Gastroesophageal sphincter (tissue), 4 donors: ENCODE data around the gene P2RY11. TPM values are rescaled to one million over a fixed set of nuclear protein-coding genes. Genes with fewer than 3 reads are reported as not detected.

Experiments used
- ATAC-seq: fragments of 150-250 bp; one replicate; pipeline ENCODE4 v1.9.1; 2016; ENCODE audit warnings: mild to moderate bottlenecking, moderate library complexity
- H3K27ac ChIP-seq, 4 donors: fragments of 200-600 bp; sonication (generic) in 3 of 4; 1 replicate in 3 of 4; 2 replicates in 1 of 4; pipeline ENCODE4 v1.5.1; 2016 to 2019
- H3K27me3 ChIP-seq: fragments of 200-600 bp; sonication (generic); one replicate; pipeline ENCODE4 v1.5.1; 2019
- H3K36me3 ChIP-seq, 2 donors: fragments of 200-600 bp; sonication (generic); one replicate each; pipeline ENCODE4 v1.5.1; 2019; ENCODE audit warnings: control low read depth in 1 of 2
- H3K4me1 ChIP-seq, 3 donors: fragments of 200-600 bp; sonication (generic); 1 replicate in 2 of 3; 2 replicates in 1 of 3; pipeline ENCODE4 v1.5.1; 2016 to 2019; ENCODE audit warnings: control low read depth in 2 of 3
- H3K4me3 ChIP-seq, 2 donors: fragments of 200-600 bp; sonication (generic); one replicate each; pipeline ENCODE4 v1.5.1; 2019; ENCODE audit warnings: mild to moderate bottlenecking in 1 of 2, moderate library complexity in 1 of 2
- H3K9me3 ChIP-seq, 3 donors: fragments of 200-600 bp; sonication (generic); one replicate each; pipeline ENCODE4 v1.5.1; 2017 to 2019; ENCODE audit warnings: control low read depth in 2 of 3
- CTCF ChIP-seq, 4 experiments: fragments of 200-600 bp in 2 of 4; fragments of 450-650 bp in 2 of 4; sonication (generic) in 1 of 4; IDR thresholded peaks; one replicate each; pipeline ENCODE4 v1.5.1; 2017 to 2019; ENCODE audit warnings: antibody characterized with exemption in 4 of 4, mild to moderate bottlenecking in 2 of 4, moderate library complexity in 2 of 4
- EP300 ChIP-seq: sonication (generic); formaldehyde crosslinking; IDR thresholded peaks from one replicate; pipeline ENCODE4 v1.6.1; 2017; ENCODE audit warnings: antibody characterized with exemption, mild to moderate bottlenecking
- POLR2A ChIP-seq, 2 donors: fragments of 450-650 bp; IDR thresholded peaks; one replicate each; pipeline ENCODE4 v1.6.1; 2017; ENCODE audit warnings: antibody characterized with exemption in 2 of 2, mild to moderate bottlenecking in 2 of 2, moderate library complexity in 1 of 2
- POLR2AphosphoS5 ChIP-seq: sonication (generic); formaldehyde crosslinking; IDR thresholded peaks from one replicate; pipeline ENCODE4 v1.6.1; 2017; ENCODE audit warnings: antibody characterized with exemption
- WGBS, 2 donors: methylation state at CpG; one replicate each; pipeline ENCODE4 v1.1.5; 2018; ENCODE audit warnings: low coverage in 1 of 2; 5-methylcytosine and 5-hydroxymethylcytosine counted together
- small RNA-seq, 4 donors: library from RNA; depleted of rRNA; stranded (forward); fragments of <200 nt; gene quantifications; one replicate each; pipeline ENCODE3, GENCODE V24; 2016
- total RNA-seq, 4 donors: library from RNA; depleted of rRNA; stranded (reverse); fragments of >200 nt; gene quantifications; one replicate each; pipeline ENCODE4 v1.1.0, GENCODE V29; 2016

The P2RY11 gene
- total RNA-seq, 4 donors from 2014 or later = 0.96 to 15.7 (median 5.3) TPM

GRCh38 chr19:10158071-10158470 lies 46.6 kb downstream of the P2RY11 start:
- no peak overlapping the region for H3K27ac ChIP-seq
- H3K36me3 ChIP-seq = peaks cover 0 to 100% of the 10 kb centered on the region in 2 donors
- no peak for TF ChIP-seq POLR2AphosphoS5
- no peak for TF ChIP-seq EP300
- no peak for TF ChIP-seq POLR2A (IDR thresholded peaks at IDR 0.05)
- no peak for TF ChIP-seq CTCF (IDR thresholded peaks at IDR 0.05)
- H3K9me3 ChIP-seq = no peaks in the 10 kb centered on the region
- no peaks in the 10 kb centered on the region for H3K27me3 ChIP-seq
- WGBS, 2 donors = no CpG with 5 or more reads among the region's 8 CpGs
- no peak overlapping the region for H3K4me3 ChIP-seq
- no peak for ATAC-seq
- no peaks in the 10 kb centered on the region for H3K4me1 ChIP-seq

- TF ChIP-seq EP300 (no peak), POLR2AphosphoS5 (no peak), CTCF (IDR thresholded peaks at IDR 0.05) (no peak), POLR2A (IDR thresholded peaks at IDR 0.05) (no peak)
- H3K4me1 ChIP-seq = no peaks in the 10 kb centered on the region
- H3K4me3 ChIP-seq = no peak overlapping the region
- no peak for ATAC-seq
- no peaks in the 10 kb centered on the region for H3K9me3 ChIP-seq
- WGBS, 2 donors = 97 to 100% methylated on average over 4 to 8 of the region's 11 CpGs
- no peak overlapping the region for H3K27ac ChIP-seq
- H3K27me3 ChIP-seq = no peaks in the 10 kb centered on the region
- peaks cover 0 to 100% of the 10 kb centered on the region in 2 donors for H3K36me3 ChIP-seq
Measured at GRCh38 chr19:10158485-10158884, 47.0 kb downstream of the P2RY11 start.

GRCh38 chr19:10159610-10160009 lies 48.1 kb downstream of the P2RY11 start:
- Histone ChIP-seq H3K9me3 (no peaks in the 10 kb centered on the region), H3K27ac (no peak overlapping the region), H3K36me3 (peaks cover 0 to 99% of the 10 kb centered on the region in 2 donors), H3K4me1 (no peaks in the 10 kb centered on the region), H3K27me3 (no peaks in the 10 kb centered on the region), H3K4me3 (no peak overlapping the region)
- ATAC-seq = no peak
- 83% methylated on average over 1 of the region's 16 CpGs; no CpG with 5 or more reads in 1 of the 2 donors for WGBS, 2 donors
- TF ChIP-seq EP300 = no peak
- TF ChIP-seq POLR2A (IDR thresholded peaks at IDR 0.05) = no peak
- TF ChIP-seq POLR2AphosphoS5 = no peak
- no peak for TF ChIP-seq CTCF (IDR thresholded peaks at IDR 0.05)

GRCh38 chr19:10163536-10163935 lies 52.0 kb downstream of the P2RY11 start:
- no peaks in the 10 kb centered on the region for H3K4me1 ChIP-seq
- TF ChIP-seq CTCF (IDR thresholded peaks at IDR 0.05) (no peak), POLR2A (IDR thresholded peaks at IDR 0.05) (no peak), POLR2AphosphoS5 (no peak), EP300 (no peak)
- peaks cover 0 to 96% of the 10 kb centered on the region in 2 donors for H3K36me3 ChIP-seq

More at GRCh38 chr19:10163536-10163935, 52.0 kb downstream of the P2RY11 start:
- no peak for ATAC-seq
- H3K27me3 ChIP-seq = no peaks in the 10 kb centered on the region
- H3K9me3 ChIP-seq = no peaks in the 10 kb centered on the region
- no peak overlapping the region for H3K27ac ChIP-seq
- 89% methylated on average over 3 of the region's 3 CpGs; no CpG with 5 or more reads in 1 of the 2 donors for WGBS, 2 donors
- H3K4me3 ChIP-seq = no peak overlapping the region

Small RNA genes lying within 50 kb of the gene (small RNA-seq; reads per million reads assigned to genes)
- 81.0 to 204 (median 160) reads per million in 4 donors for gene SNORD105
- 5,727 to 9,613 (median 7,839) reads per million in 4 donors for gene SNORD105B

Other genes with a start within 250 kb of the P2RY11 start
- 10 to 100 TPM in 1 of 4 donors, 1 to 10 TPM in 3; 2.6 to 21.9 (median 8.5) TPM for gene OLFM2, start 175.2 kb upstream of the P2RY11 start, total RNA-seq
- 10 to 100 TPM in 3 of 4 donors, 1 to 10 TPM in 1; 9.8 to 30.8 (median 25.2) TPM for gene COL5A3, start 101.2 kb upstream of the P2RY11 start, total RNA-seq
- gene RDH8, start 98.2 kb upstream of the P2RY11 start, total RNA-seq = not detected
- 10 to 100 TPM; 23.4 to 31.6 (median 26.2) TPM for gene SHFL, start 25.4 kb upstream of the P2RY11 start, total RNA-seq
- not detected for gene ANGPTL6, start 9.0 kb upstream of the P2RY11 start, total RNA-seq
- 10 to 100 TPM; 22.7 to 40.3 (median 31.5) TPM for gene PPAN, start 5.3 kb upstream of the P2RY11 start, total RNA-seq
- 100 to 1,000 TPM; 295 to 323 (median 310) TPM for gene EIF3G, start 8.2 kb downstream of the P2RY11 start, total RNA-seq
- 10 to 100 TPM; 28.1 to 50.6 (median 38.1) TPM for gene DNMT1, start 83.3 kb downstream of the P2RY11 start, total RNA-seq
- 10 to 100 TPM in 3 of 4 donors, 1 to 10 TPM in 1; 7.5 to 24.5 (median 16.7) TPM for gene S1PR2, start 119.6 kb downstream of the P2RY11 start, total RNA-seq
- gene MRPL4, start 140.5 kb downstream of the P2RY11 start, total RNA-seq = 10 to 100 TPM; 45.8 to 86.0 (median 51.9) TPM
- 10 to 100 TPM in 3 of 4 donors, 1 to 10 TPM in 1; 8.8 to 33.0 (median 19.6) TPM for gene ICAM1, start 159.4 kb downstream of the P2RY11 start, total RNA-seq
- under 1 TPM in 1 of 4 donors, not detected in 3; 0.47 TPM for gene ICAM4, start 175.3 kb downstream of the P2RY11 start, total RNA-seq
- gene ICAM5, start 178.3 kb downstream of the P2RY11 start, total RNA-seq = under 1 TPM in 3 of 4 donors, not detected in 1; 0.12 to 0.54 (median 0.47) TPM
- 1 to 10 TPM in 2 of 4 donors, under 1 TPM in 1, not detected in 1; 0.81 to 2.5 (median 1.1) TPM for gene ZGLP1, start 198.1 kb downstream of the P2RY11 start, total RNA-seq
- gene FDX2, start 204.3 kb downstream of the P2RY11 start, total RNA-seq = 10 to 100 TPM in 3 of 4 donors, 1 to 10 TPM in 1; 6.7 to 36.5 (median 16.6) TPM
- 10 to 100 TPM; 15.6 to 33.2 (median 21.8) TPM for gene RAVER1, start 221.8 kb downstream of the P2RY11 start, total RNA-seq
- gene ICAM3, start 227.9 kb downstream of the P2RY11 start, total RNA-seq = 1 to 10 TPM; 3.4 to 9.3 (median 5.6) TPM